ENCODE measurements around the gene POLR1E. TPM values are rescaled to one million over a fixed set of nuclear protein-coding genes. Genes with fewer than 3 reads are reported as not detected.

Gene POLR1E
- 36.6 and 38.6 TPM in 2 replicates for total RNA-seq (ENCODE audit: low replicate concordance)

GRCh38 chr9:37485389-37486255 lies at the start of gene POLR1E:
Gene POLR1E, plus strand, starts transcription at chr9:37485948. Its CDS starts 100 bp downstream, at chr9:37486048.
- Histone ChIP-seq H3K4me1 (peaks cover 11% of the 10 kb centered on the region), H2AFZ (replicated peaks) (peak within 1 kb of the TSS; percentile 90), H3K36me3 (no peaks in the 10 kb centered on the region), H3K4me3 (peak within 1 kb of the TSS; percentile 79), H3K79me2 (ENCODE audit: low read depth) (peaks cover 22% of the 10 kb centered on the region), H3F3A (ENCODE audit: low read depth) (peaks cover 5% of the 10 kb centered on the region), H4K20me1 (ENCODE audit: low read depth) (peaks cover 11% of the 10 kb centered on the region), H3K27me3 (no peaks in the 10 kb centered on the region), H3K27ac (no peak within 1 kb of the TSS), H3K4me2 (peak within 1 kb of the TSS; percentile 96), H3K9me3 (ENCODE audit: low read depth) (no peaks in the 10 kb centered on the region), H3K9ac (peak within 1 kb of the TSS; percentile 59)
- Mint-ChIP-seq H3K27ac (peak within 1 kb of the TSS; percentile 83), H3K4me3 (peak within 1 kb of the TSS; percentile 92), H3K27me3 (ENCODE audit: insufficient read depth, low read depth) (peaks cover 3% of the 10 kb centered on the region), H3K36me3 (peaks cover 10% of the 10 kb centered on the region), H3K9me3 (no peaks in the 10 kb centered on the region), H3K4me1 (peaks cover 29% of the 10 kb centered on the region)
- DNase-seq (ENCODE audit: low spot score), result peak; percentile 96
- TF ChIP-seq EZH2phosphoT487 (IDR thresholded peaks at IDR 0.05) (no peak), CTCF (IDR thresholded peaks at IDR 0.05) (no peak), EZH2 (IDR thresholded peaks at IDR 0.05) (no peak)

- Histone ChIP-seq H3K4me2 (no peak overlapping the region), H3K4me1 (peaks cover 24% of the 10 kb centered on the region), H3K9me3 (ENCODE audit: low read depth) (no peaks in the 10 kb centered on the region), H2AFZ (replicated peaks) (no peak overlapping the region), H3K36me3 (peaks cover 3% of the 10 kb centered on the region), H3K27me3 (no peaks in the 10 kb centered on the region), H3K79me2 (ENCODE audit: low read depth) (peaks cover 59% of the 10 kb centered on the region), H4K20me1 (ENCODE audit: low read depth) (peaks cover 52% of the 10 kb centered on the region), H3F3A (ENCODE audit: low read depth) (peaks cover 36% of the 10 kb centered on the region), H3K4me3 (no peak overlapping the region), H3K9ac (no peak overlapping the region), H3K27ac (no peak overlapping the region)
- H3K9me3 Mint-ChIP-seq, result no peaks in the 10 kb centered on the region
- H3K27me3 Mint-ChIP-seq (ENCODE audit: insufficient read depth, low read depth), result no peaks in the 10 kb centered on the region
- peaks cover 30% of the 10 kb centered on the region for H3K36me3 Mint-ChIP-seq
- peaks cover 33% of the 10 kb centered on the region for H3K4me1 Mint-ChIP-seq
- no peak for DNase-seq (ENCODE audit: low spot score)
- no peak overlapping the region for H3K4me3 Mint-ChIP-seq
- no peak overlapping the region for H3K27ac Mint-ChIP-seq
- TF ChIP-seq EZH2phosphoT487 (IDR thresholded peaks at IDR 0.05) (no peak), EZH2 (IDR thresholded peaks at IDR 0.05) (no peak), CTCF (IDR thresholded peaks at IDR 0.05) (no peak)
Measured at GRCh38 chr9:37436540-37436939, 49.2 kb upstream of the POLR1E start.

- H3K4me1 Mint-ChIP-seq, result peaks cover 29% of the 10 kb centered on the region
- H3F3A ChIP-seq (ENCODE audit: low read depth), result peaks cover 36% of the 10 kb centered on the region
- peaks cover 24% of the 10 kb centered on the region for H3K4me1 ChIP-seq
- no peak overlapping the region for H3K27ac ChIP-seq
- H3K9me3 ChIP-seq (ENCODE audit: low read depth), result no peaks in the 10 kb centered on the region
- peaks cover 57% of the 10 kb centered on the region for H4K20me1 ChIP-seq (ENCODE audit: low read depth)
- no peaks in the 10 kb centered on the region for H3K27me3 Mint-ChIP-seq (ENCODE audit: insufficient read depth, low read depth)
- no peak for DNase-seq (ENCODE audit: low spot score)
- H3K27me3 ChIP-seq, result no peaks in the 10 kb centered on the region
- H2AFZ ChIP-seq (replicated peaks), result no peak overlapping the region
- H3K4me3 ChIP-seq, result no peak overlapping the region
- H3K9ac ChIP-seq, result no peak overlapping the region
- TF ChIP-seq EZH2phosphoT487 (IDR thresholded peaks at IDR 0.05) (no peak), EZH2 (IDR thresholded peaks at IDR 0.05) (no peak), CTCF (IDR thresholded peaks at IDR 0.05) (no peak)
- no peaks in the 10 kb centered on the region for H3K9me3 Mint-ChIP-seq
- peaks cover 31% of the 10 kb centered on the region for H3K36me3 Mint-ChIP-seq
- no peak overlapping the region for H3K4me2 ChIP-seq
- H3K79me2 ChIP-seq (ENCODE audit: low read depth), result peaks cover 59% of the 10 kb centered on the region
- H3K36me3 ChIP-seq, result peaks cover 3% of the 10 kb centered on the region
- no peak overlapping the region for H3K4me3 Mint-ChIP-seq
- H3K27ac Mint-ChIP-seq, result no peak overlapping the region
Measured at GRCh38 chr9:37437010-37437409, 48.7 kb upstream of the POLR1E start.
